Omental fat pad (tissue), 4 donors: Measurements from ENCODE around the gene ITPR1. TPM values are rescaled to one million over a fixed set of nuclear protein-coding genes. Genes with fewer than 3 reads are reported as not detected.

Source experiments
- ATAC-seq: fragments of 150-250 bp; one replicate; pipeline ENCODE4 v1.9.1; 2016; ENCODE audit warnings: mild to moderate bottlenecking, moderate library complexity; ENCODE audit not compliant: low FRiP score
- DNase-seq: peaks from one replicate; pipeline ENCODE4 v3.0.0-alpha.2; 2019; ENCODE audit warnings: low spot score
- total RNA-seq, 4 donors: library from RNA; depleted of rRNA; stranded (reverse); fragments of >200 nt; gene quantifications; one replicate each; pipeline ENCODE4 v1.1.0, GENCODE V29; 2016
- TF ChIP-seq, protein P1 (sequence below), 3 donors: fragments of 450-650 bp; IDR thresholded peaks; one replicate each; pipeline ENCODE4 v1.5.1; 2016 to 2017; ENCODE audit warnings: antibody characterized with exemption in 3 of 3, mild to moderate bottlenecking in 3 of 3, moderate library complexity in 2 of 3

Gene ITPR1
- total RNA-seq, 4 donors from 2014 or later, result 38.3 to 58.5 (median 41.3) TPM

- no peak for ATAC-seq
- no peak for DNase-seq
- TF ChIP-seq, protein P1, sequence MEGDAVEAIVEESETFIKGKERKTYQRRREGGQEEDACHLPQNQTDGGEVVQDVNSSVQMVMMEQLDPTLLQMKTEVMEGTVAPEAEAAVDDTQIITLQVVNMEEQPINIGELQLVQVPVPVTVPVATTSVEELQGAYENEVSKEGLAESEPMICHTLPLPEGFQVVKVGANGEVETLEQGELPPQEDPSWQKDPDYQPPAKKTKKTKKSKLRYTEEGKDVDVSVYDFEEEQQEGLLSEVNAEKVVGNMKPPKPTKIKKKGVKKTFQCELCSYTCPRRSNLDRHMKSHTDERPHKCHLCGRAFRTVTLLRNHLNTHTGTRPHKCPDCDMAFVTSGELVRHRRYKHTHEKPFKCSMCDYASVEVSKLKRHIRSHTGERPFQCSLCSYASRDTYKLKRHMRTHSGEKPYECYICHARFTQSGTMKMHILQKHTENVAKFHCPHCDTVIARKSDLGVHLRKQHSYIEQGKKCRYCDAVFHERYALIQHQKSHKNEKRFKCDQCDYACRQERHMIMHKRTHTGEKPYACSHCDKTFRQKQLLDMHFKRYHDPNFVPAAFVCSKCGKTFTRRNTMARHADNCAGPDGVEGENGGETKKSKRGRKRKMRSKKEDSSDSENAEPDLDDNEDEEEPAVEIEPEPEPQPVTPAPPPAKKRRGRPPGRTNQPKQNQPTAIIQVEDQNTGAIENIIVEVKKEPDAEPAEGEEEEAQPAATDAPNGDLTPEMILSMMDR (IDR thresholded peaks at IDR 0.05), result no peak
Observed at GRCh38 chr3:4797201-4797705, 304.1 kb downstream of the ITPR1 start.

GRCh38 chr3:4799266-4800256, 306.4 kb downstream of the ITPR1 start:
- ATAC-seq (no peak), DNase-seq (no peak)
- TF ChIP-seq, protein P1 (IDR thresholded peaks at IDR 0.05), result no peak

DNA sequence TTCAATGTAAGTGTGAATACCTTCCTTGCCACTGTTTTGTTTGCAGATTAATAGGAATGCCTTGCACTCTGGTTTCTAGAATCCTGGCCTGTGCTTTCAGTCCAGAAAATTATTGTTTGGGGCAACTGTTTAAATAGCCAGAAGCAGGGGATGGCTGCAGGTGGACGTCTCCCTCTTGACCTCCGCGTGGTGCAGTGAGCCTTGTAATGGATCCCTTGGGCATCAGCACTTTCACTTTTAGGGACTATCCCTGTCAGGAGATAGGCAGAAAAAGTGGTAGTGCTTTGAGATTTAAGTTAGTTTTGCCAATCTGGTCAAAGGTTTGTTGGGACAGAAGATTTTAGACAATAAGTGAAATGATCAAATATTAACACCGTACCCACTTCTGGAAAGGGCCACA, 307.4 kb downstream of the ITPR1 start:
- ATAC-seq, result no peak
- DNase-seq, result no peak
- TF ChIP-seq, protein P1 (IDR thresholded peaks at IDR 0.05), result no peak

DNA sequence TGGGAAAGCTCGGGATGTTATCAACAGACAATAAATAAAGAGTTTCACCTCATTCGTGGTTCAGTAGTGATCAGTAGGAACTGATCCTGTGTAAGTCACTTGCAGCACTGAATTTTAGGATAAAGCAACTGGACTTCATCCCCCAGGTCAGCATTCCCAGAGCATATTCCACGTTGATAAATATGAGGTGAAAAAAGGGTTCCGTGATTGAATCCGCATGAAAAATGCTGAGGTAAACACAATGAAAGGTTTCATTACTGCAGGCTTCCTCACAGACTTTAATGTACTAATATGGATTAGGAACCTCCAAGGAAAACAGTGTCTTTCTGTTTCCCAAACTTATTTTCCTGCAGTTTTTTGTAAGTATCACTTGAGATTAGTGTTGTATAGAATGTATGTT, 308.7 kb downstream of the ITPR1 start:
- TF ChIP-seq, protein P1 (IDR thresholded peaks at IDR 0.05), result no peak
- no peak for DNase-seq
- ATAC-seq, result no peak

DNA sequence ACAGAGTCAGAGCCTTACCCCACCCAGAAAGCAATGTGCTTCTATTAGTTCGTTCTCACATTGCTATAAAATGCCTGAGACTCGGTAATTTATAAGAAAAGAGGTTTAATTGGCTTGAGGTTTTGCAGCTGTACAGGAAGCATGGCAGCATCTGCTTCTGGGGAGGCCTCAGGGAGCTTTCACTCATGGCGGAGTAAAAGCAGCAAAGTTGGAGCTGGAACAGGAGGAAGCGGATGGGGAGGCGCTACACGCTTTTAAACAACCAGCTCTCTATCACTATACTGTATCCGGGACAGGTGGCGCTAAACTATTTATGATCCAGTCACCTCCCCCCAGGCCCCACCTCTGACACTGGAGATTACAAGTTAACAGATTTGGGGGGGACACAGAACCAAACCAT, 309.8 kb downstream of the ITPR1 start:
- TF ChIP-seq, protein P1 (IDR thresholded peaks at IDR 0.05), result no peak
- no peak for DNase-seq
- no peak for ATAC-seq

GRCh38 chr3:4804161-4805058, 311.3 kb downstream of the ITPR1 start:
- no peak for DNase-seq
- ATAC-seq, result no peak
- TF ChIP-seq, protein P1 (IDR thresholded peaks at IDR 0.05), result no peak
